H9 (cell line): ENCODE data around the gene UBA1. TPM values are rescaled to one million over a fixed set of nuclear protein-coding genes. Genes with fewer than 3 reads are reported as not detected.

ENCODE experiments used
- DNase-seq: peaks from one replicate; pipeline ENCODE4 v3.0.0-alpha.2; 2017
- H2AFZ ChIP-seq: one replicate; pipeline ENCODE4 v1.6.1; 2013; ENCODE audit warnings: mild to moderate bottlenecking, low read length, control low read depth, moderate library complexity
- H2AK5ac ChIP-seq: 2 replicates; pipeline ENCODE4 v1.6.1; 2013; ENCODE audit warnings: low read length, control low read depth, mixed read lengths; ENCODE audit not compliant: insufficient read length
- H2BK120ac ChIP-seq: one replicate; pipeline ENCODE4 v1.6.1; 2013; ENCODE audit warnings: low read depth, mild to moderate bottlenecking, low read length, control low read depth, inconsistent platforms; ENCODE audit not compliant: poor library complexity, severe bottlenecking
- H2BK12ac ChIP-seq: 2 replicates; pipeline ENCODE4 v1.6.1; 2013; ENCODE audit warnings: low read length, control low read depth, mixed read lengths, low read depth; ENCODE audit not compliant: insufficient read length
- H2BK15ac ChIP-seq: 2 replicates; pipeline ENCODE4 v1.6.1; 2013; ENCODE audit warnings: low read depth, low read length, control low read depth
- H2BK20ac ChIP-seq: one replicate; pipeline ENCODE4 v1.6.1; 2013; ENCODE audit warnings: low read depth, mild to moderate bottlenecking, low read length, control low read depth, inconsistent platforms; ENCODE audit not compliant: poor library complexity, severe bottlenecking
- H2BK5ac ChIP-seq: 2 replicates; pipeline ENCODE4 v1.6.1; 2013; ENCODE audit warnings: low read length, control low read depth, mixed read lengths; ENCODE audit not compliant: insufficient read length
- H3K14ac ChIP-seq: 2 replicates; pipeline ENCODE4 v1.6.1; 2013; ENCODE audit warnings: low read length, control low read depth; ENCODE audit not compliant: insufficient read depth
- H3K18ac ChIP-seq: 2 replicates; pipeline ENCODE4 v1.6.1; 2013; ENCODE audit warnings: low read depth, mild to moderate bottlenecking, mixed read lengths, low read length, control low read depth; ENCODE audit not compliant: insufficient read length
- H3K23ac ChIP-seq: 2 replicates; pipeline ENCODE4 v1.6.1; 2013; ENCODE audit warnings: low read length, control low read depth, mixed read lengths, low read depth; ENCODE audit not compliant: insufficient read length
- H3K23me2 ChIP-seq: 2 replicates; pipeline ENCODE4 v1.6.1; 2013; ENCODE audit warnings: low read depth, mild to moderate bottlenecking, mixed read lengths, low read length, control low read depth; ENCODE audit not compliant: insufficient read length, poor library complexity, severe bottlenecking
- H3K27ac ChIP-seq: 2 replicates; pipeline ENCODE4 v1.5.1; 2013; ENCODE audit warnings: low read length, control low read depth, mixed read lengths, low read depth; ENCODE audit not compliant: insufficient read length
- H3K27me3 ChIP-seq: 2 replicates; pipeline ENCODE4 v1.6.1; 2013; ENCODE audit warnings: low read length, control low read depth, inconsistent platforms; ENCODE audit not compliant: insufficient read depth
- H3K4ac ChIP-seq: 2 replicates; pipeline ENCODE4 v1.6.1; 2013; ENCODE audit warnings: low read depth, mild to moderate bottlenecking, control low read depth, inconsistent platforms, low read length, moderate library complexity
- H3K4me1 ChIP-seq: 2 replicates; pipeline ENCODE4 v1.6.1; 2013; ENCODE audit warnings: low read length, control low read depth, inconsistent platforms; ENCODE audit not compliant: insufficient read depth
- H3K4me2 ChIP-seq: 2 replicates; pipeline ENCODE4 v1.6.1; 2013; ENCODE audit warnings: low read length, control low read depth, mixed read lengths; ENCODE audit not compliant: insufficient read length, insufficient read depth
- H3K56ac ChIP-seq: 2 replicates; pipeline ENCODE4 v1.6.1; 2013; ENCODE audit warnings: low read depth, mild to moderate bottlenecking, mixed read lengths, low read length, control low read depth; ENCODE audit not compliant: insufficient read length
- H3K79me1 ChIP-seq: 2 replicates; pipeline ENCODE4 v1.6.1; 2013; ENCODE audit warnings: low read depth, mild to moderate bottlenecking, moderate library complexity, low read length, control low read depth, inconsistent platforms; ENCODE audit not compliant: insufficient read depth, poor library complexity, severe bottlenecking
- H3K79me2 ChIP-seq: 2 replicates; pipeline ENCODE4 v1.6.1; 2013; ENCODE audit warnings: low read length, control low read depth, inconsistent platforms; ENCODE audit not compliant: insufficient read depth
- H3K9ac ChIP-seq: 2 replicates; pipeline ENCODE4 v1.6.1; 2013; ENCODE audit warnings: low read length, control low read depth, mixed read lengths; ENCODE audit not compliant: insufficient read length; ENCODE audit errors: extremely low read depth
- H3K9me3 ChIP-seq: one replicate; pipeline ENCODE4 v1.6.1; 2013; ENCODE audit warnings: low read depth, low read length, inconsistent platforms; ENCODE audit not compliant: control insufficient read depth
- H3T11ph ChIP-seq: one replicate; pipeline ENCODE4 v1.6.1; 2013; ENCODE audit warnings: mild to moderate bottlenecking, low read length, control low read depth, inconsistent platforms
- H4K20me1 ChIP-seq: one replicate; pipeline ENCODE4 v1.6.1; 2013; ENCODE audit not compliant: control insufficient read depth, insufficient read length, insufficient read depth
- H4K5ac ChIP-seq: 2 replicates; pipeline ENCODE4 v1.6.1; 2013; ENCODE audit warnings: low read depth, mild to moderate bottlenecking, mixed read lengths, low read length, control low read depth; ENCODE audit not compliant: insufficient read length
- H4K8ac ChIP-seq: replicated peaks from 2 replicates; pipeline ENCODE4 v1.6.1; 2013; ENCODE audit warnings: low read length, control low read depth, mixed read lengths, low read depth; ENCODE audit not compliant: insufficient read length
- H4K91ac ChIP-seq: 2 replicates; pipeline ENCODE4 v1.6.1; 2013; ENCODE audit warnings: low read depth, mild to moderate bottlenecking, moderate library complexity, mixed read lengths, low read length, control low read depth; ENCODE audit not compliant: insufficient read length
- H3K27ac Mint-ChIP-seq, 3 experiments: 2 replicates in 2 of 3; 3 replicates in 1 of 3; pipeline ENCODE4 v1.8.0; 2020 to 2021; ENCODE audit warnings: mixed read lengths in 3 of 3, mild to moderate bottlenecking in 1 of 3, moderate library complexity in 1 of 3
- H3K27me3 Mint-ChIP-seq: 2 replicates; pipeline ENCODE4 v1.8.0; 2021; ENCODE audit warnings: low read depth, mild to moderate bottlenecking, moderate library complexity, mixed read lengths
- H3K36me3 Mint-ChIP-seq, 3 experiments: 2 replicates in 2 of 3; 3 replicates in 1 of 3; pipeline ENCODE4 v1.8.0; 2020 to 2021; ENCODE audit warnings: low read depth in 3 of 3, mixed read lengths in 3 of 3; ENCODE audit not compliant: insufficient read depth in 1 of 3
- H3K4me1 Mint-ChIP-seq, 2 experiments: 2 replicates each; pipeline ENCODE4 v1.8.0; 2020; ENCODE audit warnings: mixed read lengths in 2 of 2
- H3K4me3 Mint-ChIP-seq, 2 experiments: 2 replicates in 1 of 2; 3 replicates in 1 of 2; pipeline ENCODE4 v1.8.0; 2020 to 2021; ENCODE audit warnings: mild to moderate bottlenecking in 2 of 2, mixed read lengths in 2 of 2, moderate library complexity in 1 of 2
- H3K9me3 Mint-ChIP-seq, 2 experiments: 2 replicates in 1 of 2; 3 replicates in 1 of 2; pipeline ENCODE4 v1.8.0; 2020; ENCODE audit warnings: mild to moderate bottlenecking in 2 of 2, mixed read lengths in 2 of 2, moderate library complexity in 1 of 2
- WGBS: extraction: QIAGEN DNeasy Blood & Tissue Kit; methylation state at CpG from one replicate; pipeline ENCODE4 v1.1.7; 2013; ENCODE audit warnings: missing lambda C conversion rate, low lambda C conversion rate, mixed read lengths; ENCODE audit not compliant: insufficient read length; ENCODE audit errors: extremely low coverage; 5-methylcytosine and 5-hydroxymethylcytosine counted together
- total RNA-seq: library from RNA; stranded (reverse); gene quantifications from 2 replicates; pipeline ENCODE4 v1.2.1, GENCODE V29; 2021
- TF ChIP-seq, protein P1 (sequence below): fragments of 200-600 bp; sonication (generic); conservative IDR thresholded peaks from 3 replicates; pipeline ENCODE4 v1.8.0; 2021; ENCODE audit warnings: antibody characterized with exemption, mild to moderate bottlenecking

Gene UBA1
- total RNA-seq, 1 experiment from 2014 or later = 427 TPM

DNA sequence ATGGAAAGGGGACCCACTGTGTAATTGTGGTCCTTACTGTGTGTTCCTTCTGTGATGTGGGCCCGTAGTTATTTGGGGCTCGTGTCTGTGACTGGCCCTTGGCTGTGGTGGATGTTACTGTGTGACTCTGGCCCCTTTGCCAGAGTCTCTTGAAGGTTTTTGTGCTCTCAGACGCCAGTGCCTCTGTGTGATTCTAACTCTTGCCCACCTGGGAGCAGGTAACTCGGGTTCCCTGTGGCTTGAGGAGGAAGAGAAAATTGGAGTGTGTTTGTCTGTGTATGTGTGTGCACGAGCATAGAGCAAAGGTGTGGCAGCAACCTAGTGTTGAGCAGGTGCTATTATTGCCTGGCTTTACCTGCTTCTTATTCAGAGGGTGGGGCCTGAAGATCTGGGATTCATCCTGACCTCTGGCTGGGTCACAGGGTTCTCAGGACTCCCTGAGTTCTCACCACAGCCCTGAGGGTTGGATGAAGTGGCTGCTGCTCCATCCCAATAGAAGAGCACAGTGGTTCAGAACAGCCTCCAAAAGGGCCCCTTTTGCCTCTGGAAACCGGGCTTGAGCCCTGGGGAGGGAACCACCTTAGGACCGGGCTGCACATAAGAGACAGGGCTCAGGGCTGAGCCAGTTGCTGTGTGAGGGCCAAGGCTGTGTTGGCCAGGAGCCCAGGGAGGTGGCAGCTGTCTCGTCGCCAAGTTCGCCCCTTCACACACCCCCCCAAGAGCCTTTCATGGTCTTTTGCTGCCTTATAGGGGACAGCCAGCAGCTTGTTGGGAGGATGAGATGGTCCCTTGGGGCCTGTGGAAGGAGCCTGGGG lies 47.3 kb upstream of the UBA1 start:
- TF ChIP-seq, protein P1, sequence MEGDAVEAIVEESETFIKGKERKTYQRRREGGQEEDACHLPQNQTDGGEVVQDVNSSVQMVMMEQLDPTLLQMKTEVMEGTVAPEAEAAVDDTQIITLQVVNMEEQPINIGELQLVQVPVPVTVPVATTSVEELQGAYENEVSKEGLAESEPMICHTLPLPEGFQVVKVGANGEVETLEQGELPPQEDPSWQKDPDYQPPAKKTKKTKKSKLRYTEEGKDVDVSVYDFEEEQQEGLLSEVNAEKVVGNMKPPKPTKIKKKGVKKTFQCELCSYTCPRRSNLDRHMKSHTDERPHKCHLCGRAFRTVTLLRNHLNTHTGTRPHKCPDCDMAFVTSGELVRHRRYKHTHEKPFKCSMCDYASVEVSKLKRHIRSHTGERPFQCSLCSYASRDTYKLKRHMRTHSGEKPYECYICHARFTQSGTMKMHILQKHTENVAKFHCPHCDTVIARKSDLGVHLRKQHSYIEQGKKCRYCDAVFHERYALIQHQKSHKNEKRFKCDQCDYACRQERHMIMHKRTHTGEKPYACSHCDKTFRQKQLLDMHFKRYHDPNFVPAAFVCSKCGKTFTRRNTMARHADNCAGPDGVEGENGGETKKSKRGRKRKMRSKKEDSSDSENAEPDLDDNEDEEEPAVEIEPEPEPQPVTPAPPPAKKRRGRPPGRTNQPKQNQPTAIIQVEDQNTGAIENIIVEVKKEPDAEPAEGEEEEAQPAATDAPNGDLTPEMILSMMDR = no peak

More for the DNA sequence above, 47.3 kb upstream of the UBA1 start:
- Histone ChIP-seq H3K4me1 (no peaks in the 10 kb centered on the region; the same call in 1 of the 2 replicates), H3K9me3 (no peaks in the 10 kb centered on the region), H3K18ac (no peak overlapping the region), H3K56ac (no peak overlapping the region), H2AK5ac (no peak overlapping the region), H2BK12ac (no peak overlapping the region), H3K23me2 (peaks cover 8% of the 10 kb centered on the region), H4K8ac (no peak overlapping the region), H3K14ac (no peak overlapping the region), H3K79me1 (no peaks in the 10 kb centered on the region), H3K9ac (peak overlapping the region; percentile 92), H2BK5ac (no peak overlapping the region), H3K27me3 (no peaks in the 10 kb centered on the region), H2BK20ac (no peak overlapping the region), H3K27ac (no peak overlapping the region), H2BK15ac (no peak overlapping the region), H4K91ac (no peak overlapping the region), H3K4me2 (peak overlapping the region; percentile 80), H3K23ac (no peak overlapping the region), H2AFZ (no peak overlapping the region), H2BK120ac (no peak overlapping the region), H3T11ph (no peak overlapping the region), H3K4ac (no peak overlapping the region), H3K79me2 (peaks cover 26% of the 10 kb centered on the region), H4K5ac (no peak overlapping the region), H4K20me1 (no peaks in the 10 kb centered on the region)
- peaks cover 69 to 72% of the 10 kb centered on the region in 2 experiments for H3K9me3 Mint-ChIP-seq
- peaks cover 20 to 41% (median 24%) of the 10 kb centered on the region in 3 experiments for H3K36me3 Mint-ChIP-seq
- H3K27me3 Mint-ChIP-seq = no peaks in the 10 kb centered on the region
- DNase-seq = no peak
- peak overlapping the region; percentile 95 to 96 for H3K4me3 Mint-ChIP-seq
- peak overlapping the region in 2 of 3 experiments; percentile 73 to 99; a peak in 3 of 7 replicates for H3K27ac Mint-ChIP-seq
- H3K4me1 Mint-ChIP-seq = peaks cover 10 to 11% of the 10 kb centered on the region in 2 experiments
- no CpG with 5 or more reads among the region's 10 CpGs for WGBS
